Measurements from ENCODE around the gene BLOC1S5. TPM values are rescaled to one million over a fixed set of nuclear protein-coding genes. Genes with fewer than 3 reads are reported as not detected.
"Not testable (repeated sequence)": the region's sequence is repeated elsewhere in the genome, so short reads cannot be mapped to it uniquely, and the experiment has no call there.

Gene BLOC1S5
- total and polyA plus RNA-seq, 2 experiments from 2014 or later, result 13.1 to 14.0 TPM

DNA sequence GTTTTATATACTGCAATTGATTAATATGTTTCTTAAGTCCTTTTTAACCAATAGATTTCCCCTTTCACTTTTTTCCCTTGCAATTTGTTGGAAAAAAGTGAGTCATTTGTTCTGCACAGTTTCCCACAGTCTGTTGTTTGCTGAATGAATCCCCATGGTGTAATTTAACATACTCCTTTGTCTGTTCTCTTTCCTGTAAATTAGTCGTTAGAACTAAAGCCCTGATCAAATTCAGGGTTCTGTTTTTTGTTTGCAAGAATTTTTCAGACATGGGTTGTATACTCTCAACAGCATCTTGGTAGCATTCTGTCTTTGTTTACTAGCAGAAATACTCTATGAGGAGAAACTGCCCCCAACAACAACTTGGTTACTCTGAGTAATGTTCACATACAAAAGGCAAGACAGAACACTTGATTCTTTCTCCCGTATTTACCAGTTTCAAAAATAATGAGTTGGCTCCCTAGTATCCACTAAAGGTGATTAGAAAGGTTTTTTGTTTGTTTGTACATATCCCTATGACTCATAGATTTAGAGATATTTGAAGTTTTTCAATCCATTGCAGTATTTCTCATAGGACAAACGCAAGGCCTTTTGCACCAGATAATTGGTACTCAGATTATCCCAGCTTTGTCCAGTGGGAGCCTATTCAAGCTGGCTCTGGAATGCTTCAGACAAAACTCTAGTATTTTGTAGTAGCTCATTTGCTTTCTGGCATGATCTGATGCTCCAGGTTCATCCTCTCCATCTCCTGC is 16.5 kb downstream of the BLOC1S5 start:
- 74 to 78% methylated on average over 3 of the region's 3 CpGs for WGBS, 2 experiments (ENCODE audit: low coverage in 1 of 2, low lambda C conversion rate in 2 of 2, missing lambda C conversion rate in 2 of 2)
- Histone ChIP-seq H3K9me3 (ENCODE audit: low read depth) (no peaks in the 10 kb centered on the region), H4K20me1 (ENCODE audit: insufficient read depth) (no peaks in the 10 kb centered on the region), H2AFZ (no peak overlapping the region), H3K9ac (no peak overlapping the region), H3K9me2 (ENCODE audit: insufficient read depth) (no peaks in the 10 kb centered on the region), H3K27me3 (replicated peaks; ENCODE audit: insufficient read depth) (no peaks in the 10 kb centered on the region), H3K27ac (no peak overlapping the region), H3K4me2 (ENCODE audit: unreplicated experiment) (no peak overlapping the region), H3K79me2 (ENCODE audit: insufficient read depth) (no peaks in the 10 kb centered on the region), H3K4me3 (no peak overlapping the region), H3F3A (ENCODE audit: insufficient read depth) (no peaks in the 10 kb centered on the region), H3K4me1 (ENCODE audit: insufficient read depth) (peaks cover 6% of the 10 kb centered on the region), H3K36me3 (ENCODE audit: low read depth) (no peaks in the 10 kb centered on the region)
- in situ Hi-C loops (cut with MboI), result no loop called here
- no peak for TF ChIP-seq EZH2 (IDR thresholded peaks at IDR 0.05; ENCODE audit: insufficient read depth, poor library complexity, severe bottlenecking)
- TF ChIP-seq EZH2phosphoT487 (IDR thresholded peaks at IDR 0.05; ENCODE audit: insufficient read depth, low read depth), result no peak
- peak; percentile 50 for DNase-seq

GRCh38 chr6:8045769-8046168 is 18.4 kb downstream of the BLOC1S5 start:
- H3K9ac ChIP-seq; H3K36me3 ChIP-seq (ENCODE audit: low read depth); H3K9me2 ChIP-seq (ENCODE audit: insufficient read depth); H3F3A ChIP-seq (ENCODE audit: insufficient read depth); in situ Hi-C loops (cut with MboI); H3K4me3 ChIP-seq; H3K9me3 ChIP-seq (ENCODE audit: low read depth); H3K4me1 ChIP-seq (ENCODE audit: insufficient read depth); H3K79me2 ChIP-seq (ENCODE audit: insufficient read depth); H3K27ac ChIP-seq; H3K27me3 ChIP-seq (replicated peaks; ENCODE audit: insufficient read depth); H3K4me2 ChIP-seq (ENCODE audit: unreplicated experiment); H4K20me1 ChIP-seq (ENCODE audit: insufficient read depth); H2AFZ ChIP-seq; DNase-seq: not testable (repeated sequence)
- WGBS, 2 experiments (ENCODE audit: low coverage in 1 of 2, low lambda C conversion rate in 2 of 2, missing lambda C conversion rate in 2 of 2), result 91 to 100% methylated on average over 4 of the region's 4 CpGs

- TF ChIP-seq EZH2 (IDR thresholded peaks at IDR 0.05; ENCODE audit: insufficient read depth, poor library complexity, severe bottlenecking), result no peak
- TF ChIP-seq EZH2phosphoT487 (IDR thresholded peaks at IDR 0.05; ENCODE audit: insufficient read depth, low read depth), result no peak
- no peaks in the 10 kb centered on the region for H4K20me1 ChIP-seq (ENCODE audit: insufficient read depth)
Measured at GRCh38 chr6:8043221-8043620, 21.0 kb downstream of the BLOC1S5 start.

DNA sequence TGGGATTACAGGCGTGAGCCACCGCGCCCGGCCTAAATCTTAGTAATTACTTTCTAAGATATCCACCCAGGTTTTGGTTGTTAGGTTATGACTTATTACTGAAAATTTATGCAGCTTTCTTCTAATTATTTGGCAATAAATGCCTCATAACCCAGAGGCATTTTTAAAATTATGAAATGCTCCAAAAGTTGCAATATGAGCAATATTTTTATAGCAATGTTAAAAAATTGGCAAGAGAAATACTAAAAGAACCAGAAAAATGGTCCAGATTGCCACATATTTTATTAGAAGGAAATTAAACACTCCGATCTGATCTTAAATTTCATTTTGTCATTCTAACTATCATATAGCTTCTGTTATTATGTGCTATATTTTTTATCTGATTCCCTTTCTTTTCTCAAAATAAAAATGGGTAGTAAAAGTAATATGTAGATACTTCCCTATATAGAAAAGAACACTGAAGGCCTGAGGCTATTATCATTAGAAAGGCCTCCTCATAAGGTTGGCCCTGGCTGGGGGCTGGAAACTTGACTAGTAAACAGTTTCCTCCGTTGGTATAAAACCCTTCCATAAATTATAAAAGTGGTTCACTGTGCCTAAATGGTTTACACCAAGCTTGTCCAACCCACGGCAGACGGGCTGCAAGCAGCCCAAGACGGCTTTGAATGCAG is 22.1 kb downstream of the BLOC1S5 start:
- Histone ChIP-seq H3K36me3 (ENCODE audit: low read depth) (peaks cover 12% of the 10 kb centered on the region; the same call in 1 of the 2 replicates), H3K4me3 (no peak overlapping the region), H3K9me3 (ENCODE audit: low read depth) (no peaks in the 10 kb centered on the region), H3K9ac (no peak overlapping the region), H3K4me2 (ENCODE audit: unreplicated experiment) (no peak overlapping the region), H2AFZ (no peak overlapping the region), H3K4me1 (ENCODE audit: insufficient read depth) (no peaks in the 10 kb centered on the region), H3K27me3 (replicated peaks; ENCODE audit: insufficient read depth) (no peaks in the 10 kb centered on the region), H3K79me2 (ENCODE audit: insufficient read depth) (peaks cover 18% of the 10 kb centered on the region; the same call in 1 of the 2 replicates), H3K9me2 (ENCODE audit: insufficient read depth) (no peaks in the 10 kb centered on the region), H3K27ac (no peak overlapping the region), H4K20me1 (ENCODE audit: insufficient read depth) (no peaks in the 10 kb centered on the region), H3F3A (ENCODE audit: insufficient read depth) (no peaks in the 10 kb centered on the region)
- in situ Hi-C loops (cut with MboI), result no loop called here
- no peak for DNase-seq
- 51 to 61% methylated on average over 9 of the region's 9 CpGs for WGBS, 2 experiments (ENCODE audit: low coverage in 1 of 2, low lambda C conversion rate in 2 of 2, missing lambda C conversion rate in 2 of 2)
- TF ChIP-seq EZH2 (IDR thresholded peaks at IDR 0.05; ENCODE audit: insufficient read depth, poor library complexity, severe bottlenecking) (no peak), EZH2phosphoT487 (IDR thresholded peaks at IDR 0.05; ENCODE audit: insufficient read depth, low read depth) (no peak)

More at GRCh38 chr6:8043221-8043620, 21.0 kb downstream of the BLOC1S5 start:
- no peak overlapping the region for H3K4me2 ChIP-seq (ENCODE audit: unreplicated experiment)
- peaks cover 12% of the 10 kb centered on the region; the same call in 1 of the 2 replicates for H3K36me3 ChIP-seq (ENCODE audit: low read depth)
- no peaks in the 10 kb centered on the region for H3K9me3 ChIP-seq (ENCODE audit: low read depth)
- no peak overlapping the region for H3K27ac ChIP-seq
- no peak for DNase-seq
- H2AFZ ChIP-seq, result no peak overlapping the region
- H3K9ac ChIP-seq, result no peak overlapping the region
- no peaks in the 10 kb centered on the region for H3K9me2 ChIP-seq (ENCODE audit: insufficient read depth)
- H3K27me3 ChIP-seq (replicated peaks; ENCODE audit: insufficient read depth), result no peaks in the 10 kb centered on the region
- peaks cover 10% of the 10 kb centered on the region; the same call in 1 of the 2 replicates for H3K79me2 ChIP-seq (ENCODE audit: insufficient read depth)
- no peaks in the 10 kb centered on the region for H3F3A ChIP-seq (ENCODE audit: insufficient read depth)
- WGBS, 2 experiments (ENCODE audit: low coverage in 1 of 2, low lambda C conversion rate in 2 of 2, missing lambda C conversion rate in 2 of 2), result 67% methylated on average over 3 of the region's 3 CpGs
- in situ Hi-C loops (cut with MboI), result no loop called here
- H3K4me1 ChIP-seq (ENCODE audit: insufficient read depth), result peaks cover 6% of the 10 kb centered on the region
- H3K4me3 ChIP-seq, result no peak overlapping the region

DNA sequence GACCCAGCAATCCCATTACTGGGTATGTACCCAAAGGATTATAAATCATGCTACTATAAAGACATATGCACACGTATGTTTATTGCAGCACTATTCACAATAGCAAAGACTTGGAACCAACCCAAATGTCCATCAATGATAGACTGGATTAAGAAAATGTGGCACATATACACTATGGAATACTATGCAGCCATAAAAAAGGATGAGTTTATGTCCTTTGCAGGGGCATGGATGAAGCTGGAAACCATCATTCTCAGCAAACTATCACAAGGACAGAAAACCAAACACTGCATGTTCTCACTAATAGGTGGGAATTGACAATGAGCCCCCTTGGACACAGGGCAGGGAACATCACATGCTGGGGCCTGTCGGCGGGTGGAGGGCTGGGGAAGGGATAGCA is 30.1 kb downstream of the BLOC1S5 start:
- H3K4me3 ChIP-seq; H3K9ac ChIP-seq; DNase-seq; H3K4me1 ChIP-seq (ENCODE audit: insufficient read depth); in situ Hi-C loops (cut with MboI); H3K36me3 ChIP-seq (ENCODE audit: low read depth); H3K27ac ChIP-seq; H3F3A ChIP-seq (ENCODE audit: insufficient read depth); H3K4me2 ChIP-seq (ENCODE audit: unreplicated experiment); H4K20me1 ChIP-seq (ENCODE audit: insufficient read depth); H3K9me3 ChIP-seq (ENCODE audit: low read depth); H2AFZ ChIP-seq; H3K27me3 ChIP-seq (replicated peaks; ENCODE audit: insufficient read depth); H3K9me2 ChIP-seq (ENCODE audit: insufficient read depth): not testable (repeated sequence)
- WGBS, 2 experiments (ENCODE audit: low coverage in 1 of 2, low lambda C conversion rate in 2 of 2, missing lambda C conversion rate in 2 of 2), result 87 to 97% methylated on average over 3 of the region's 3 CpGs
- H3K79me2 ChIP-seq (ENCODE audit: insufficient read depth), result peaks cover 92% of the 10 kb centered on the region
